ENCODE results near the gene NR2C1. TPM values are rescaled to one million over a fixed set of nuclear protein-coding genes. Genes with fewer than 3 reads are reported as not detected.
A peak's percentile ranks its signal among the peaks of the same experiment; 100 is the strongest.

The NR2C1 gene
- total RNA-seq, 2 experiments from 2014 or later = 42.8 to 43.4 TPM

DNA sequence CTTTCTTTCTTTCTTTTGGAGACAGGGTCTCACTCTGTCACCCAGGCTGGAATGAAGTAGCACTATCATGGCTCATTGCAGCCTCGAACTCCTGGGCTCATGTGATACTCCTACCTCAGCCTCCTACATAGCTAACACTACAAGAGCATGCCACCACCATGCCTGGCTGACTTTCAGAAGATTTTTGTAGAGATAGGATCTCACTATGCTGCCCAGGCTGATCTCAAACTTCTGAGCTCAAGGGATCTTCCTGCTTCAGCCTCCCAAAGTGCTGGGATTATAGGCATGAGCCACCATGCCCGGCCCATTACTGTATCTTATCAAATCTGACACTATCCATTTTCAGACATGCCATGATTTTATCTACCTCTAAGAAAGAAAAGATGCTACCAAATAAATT, 101.5 kb downstream of the NR2C1 start:
- DNase-seq (ENCODE audit: low spot score) = no peak
- intact Hi-C loops (cut with micrococcal nuclease; ENCODE audit: unreplicated experiment) = no loop called here
- H3K9me3 ChIP-seq (ENCODE audit: low read length) = no peaks in the 10 kb centered on the region
- peaks cover 19% of the 10 kb centered on the region; the same call in 1 of the 2 replicates for H3K79me2 ChIP-seq (ENCODE audit: insufficient read depth, low read depth, low read length)
- no peak overlapping the region for H3K27ac ChIP-seq (ENCODE audit: low read depth, low read length, poor library complexity, severe bottlenecking)
- no peak for TF ChIP-seq EZH2phosphoT487 (IDR thresholded peaks at IDR 0.05; ENCODE audit: borderline replicate concordance, low read depth, low read length)
- TF ChIP-seq, protein P1, sequence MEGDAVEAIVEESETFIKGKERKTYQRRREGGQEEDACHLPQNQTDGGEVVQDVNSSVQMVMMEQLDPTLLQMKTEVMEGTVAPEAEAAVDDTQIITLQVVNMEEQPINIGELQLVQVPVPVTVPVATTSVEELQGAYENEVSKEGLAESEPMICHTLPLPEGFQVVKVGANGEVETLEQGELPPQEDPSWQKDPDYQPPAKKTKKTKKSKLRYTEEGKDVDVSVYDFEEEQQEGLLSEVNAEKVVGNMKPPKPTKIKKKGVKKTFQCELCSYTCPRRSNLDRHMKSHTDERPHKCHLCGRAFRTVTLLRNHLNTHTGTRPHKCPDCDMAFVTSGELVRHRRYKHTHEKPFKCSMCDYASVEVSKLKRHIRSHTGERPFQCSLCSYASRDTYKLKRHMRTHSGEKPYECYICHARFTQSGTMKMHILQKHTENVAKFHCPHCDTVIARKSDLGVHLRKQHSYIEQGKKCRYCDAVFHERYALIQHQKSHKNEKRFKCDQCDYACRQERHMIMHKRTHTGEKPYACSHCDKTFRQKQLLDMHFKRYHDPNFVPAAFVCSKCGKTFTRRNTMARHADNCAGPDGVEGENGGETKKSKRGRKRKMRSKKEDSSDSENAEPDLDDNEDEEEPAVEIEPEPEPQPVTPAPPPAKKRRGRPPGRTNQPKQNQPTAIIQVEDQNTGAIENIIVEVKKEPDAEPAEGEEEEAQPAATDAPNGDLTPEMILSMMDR (conservative IDR thresholded peaks at IDR 0.05; ENCODE audit: low read length) = no peak
- H2AFZ ChIP-seq (ENCODE audit: low read length) = no peak overlapping the region
- no peaks in the 10 kb centered on the region for H3K9me2 ChIP-seq (ENCODE audit: insufficient read depth, low read length)
- peaks cover 44% of the 10 kb centered on the region for H3K36me3 ChIP-seq (ENCODE audit: insufficient read depth, low read length)
- CTCF ChIA-PET (ENCODE audit: unreplicated experiment) = interaction anchor here (0.5 to 1.8 kb wide), 3 partner anchors 18 to 1489 kb away, joined by 3 to 5 read pairs (median 3); no protein-coding TSS in a partner anchor
- peaks cover 64% of the 10 kb centered on the region for H3K4me1 ChIP-seq (ENCODE audit: insufficient read depth, low read length, poor library complexity, severe bottlenecking)
- H3K4me2 ChIP-seq (ENCODE audit: low read length) = no peak overlapping the region
- no peak overlapping the region for H3K4me3 ChIP-seq (ENCODE audit: low read depth, low read length, poor library complexity, severe bottlenecking)
- BruUV-seq (replicated peaks) = no TSS peak
- POLR2A ChIA-PET = interaction anchor here (0.6 to 2.1 kb wide), 5 partner anchors 9 to 560 kb away, joined by 3 to 13 read pairs (median 4); no protein-coding TSS in a partner anchor
- H4K20me1 ChIP-seq (ENCODE audit: insufficient read depth, low read length) = no peaks in the 10 kb centered on the region

DNA sequence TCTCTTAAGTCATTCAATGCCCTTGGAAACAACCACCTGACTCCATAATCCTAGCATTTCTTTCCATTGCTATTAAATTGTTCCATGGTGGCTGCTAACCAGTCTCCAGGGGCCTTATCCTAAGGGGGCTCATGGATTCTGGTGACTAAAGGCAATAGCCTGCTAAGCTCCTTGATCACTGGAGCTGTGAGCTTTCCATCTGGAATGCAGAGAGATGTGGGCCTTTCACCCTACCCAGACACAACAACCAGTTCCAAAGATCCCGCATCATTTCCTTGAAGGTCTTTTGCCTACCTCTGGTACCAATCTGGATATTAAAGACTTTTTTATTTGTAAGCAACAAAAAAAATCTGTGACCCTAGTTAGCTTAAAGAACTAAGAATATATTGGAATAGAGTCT, 102.9 kb downstream of the NR2C1 start:
- peak overlapping the region; percentile 72 for H3K4me2 ChIP-seq (ENCODE audit: low read length)
- no TSS peak for BruUV-seq (replicated peaks)
- DNase-seq (ENCODE audit: low spot score) = no peak
- CTCF ChIA-PET (ENCODE audit: unreplicated experiment) = interaction anchor here (0.6 kb wide), 1 partner anchor 30 kb away, joined by 3 read pairs; no protein-coding TSS in a partner anchor
- no peak for TF ChIP-seq EZH2phosphoT487 (IDR thresholded peaks at IDR 0.05; ENCODE audit: borderline replicate concordance, low read depth, low read length)
- TF ChIP-seq, protein P1 (conservative IDR thresholded peaks at IDR 0.05; ENCODE audit: low read length) = no peak
- H3K27ac ChIP-seq (ENCODE audit: low read depth, low read length, poor library complexity, severe bottlenecking) = no peak overlapping the region
- intact Hi-C loops (cut with micrococcal nuclease; ENCODE audit: unreplicated experiment) = no loop called here
- H4K20me1 ChIP-seq (ENCODE audit: insufficient read depth, low read length) = no peaks in the 10 kb centered on the region
- H3K36me3 ChIP-seq (ENCODE audit: insufficient read depth, low read length) = peaks cover 30% of the 10 kb centered on the region
- H2AFZ ChIP-seq (ENCODE audit: low read length) = no peak overlapping the region
- H3K79me2 ChIP-seq (ENCODE audit: insufficient read depth, low read depth, low read length) = peaks cover 8% of the 10 kb centered on the region; the same call in 1 of the 2 replicates
- no peaks in the 10 kb centered on the region for H3K9me2 ChIP-seq (ENCODE audit: insufficient read depth, low read length)
- H3K4me1 ChIP-seq (ENCODE audit: insufficient read depth, low read length, poor library complexity, severe bottlenecking) = peaks cover 64% of the 10 kb centered on the region
- POLR2A ChIA-PET = interaction anchor here (0.9 to 3.4 kb wide), 7 partner anchors 8 to 245 kb away, joined by 3 to 13 read pairs (median 4); no protein-coding TSS in a partner anchor
- H3K4me3 ChIP-seq (ENCODE audit: low read depth, low read length, poor library complexity, severe bottlenecking) = no peak overlapping the region
- H3K9me3 ChIP-seq (ENCODE audit: low read length) = no peaks in the 10 kb centered on the region

Other genes with a start within 250 kb of the NR2C1 start
- gene NDUFA12, start 69.9 kb downstream of the NR2C1 start, total RNA-seq (2014; rRNA removed; shearing (Covaris generic)) = 109 and 127 TPM in 2 replicates
- gene NDUFA12, start 69.9 kb downstream of the NR2C1 start, total RNA-seq (2022) = 147 TPM in 2 replicates
- 5.6 and 7.3 TPM in 2 replicates for gene FGD6, start 143.8 kb upstream of the NR2C1 start, total RNA-seq (2014; rRNA removed; shearing (Covaris generic))
- gene FGD6, start 143.8 kb upstream of the NR2C1 start, total RNA-seq (2022) = 7.8 and 11.2 TPM in 2 replicates
- gene VEZT, start 144.2 kb upstream of the NR2C1 start, total RNA-seq (2014; rRNA removed; shearing (Covaris generic)) = 52.5 and 57.7 TPM in 2 replicates
- gene VEZT, start 144.2 kb upstream of the NR2C1 start, total RNA-seq (2022) = 77.1 and 93.5 TPM in 2 replicates